HepG2 (cell line): ENCODE measurements around the gene CIDEA. TPM values are rescaled to one million over a fixed set of nuclear protein-coding genes. Genes with fewer than 3 reads are reported as not detected.

Source experiments
- ATAC-seq: fragments of 200-7000 bp; cut with Tn5 transposase; 3 replicates; pipeline ENCODE4 v1.9.1; 2020; ENCODE audit warnings: mild to moderate bottlenecking, moderate library complexity
- BruUV-seq: library from RNA; stranded (reverse); fragments of 400-500 nt; replicated peaks from 2 replicates; lab custom pipeline; 2021; lab: Mats Ljungman, UMichigan
- CTCF ChIA-PET: fragments of 300-600 bp; formaldehyde crosslinking; extraction: SDS; loops from one replicate; lab custom pipeline; 2021; ENCODE audit warnings: low total read pairs, inconsistent platforms, low intra/inter-chr PET ratio; lab: Yijun Ruan, JAX
- POLR2A ChIA-PET: fragments of 350-600 bp; sonication (Branson Sonifier 250); formaldehyde crosslinking; loops from one replicate; lab custom pipeline; 2020; ENCODE audit warnings: antibody characterized with exemption, inconsistent platforms; lab: Yijun Ruan, JAX
- DNase-seq: peaks from one replicate; pipeline ENCODE4 v3.0.0-alpha.2; 2015; ENCODE audit warnings: low spot score
- FAIRE-seq: peaks from 3 replicates; lab custom pipeline; 2011; peaks lifted over from hg19 to GRCh38; lab: Jason Lieb, UNC
- H2AFZ ChIP-seq: one replicate; pipeline ENCODE4 v1.6.1; 2011; ENCODE audit warnings: low read length, inconsistent platforms
- H3K27ac ChIP-seq: fragments of 300-600 bp; 3 replicates; pipeline ENCODE4 v1.8.0; 2011; ENCODE audit warnings: mixed run types, mild to moderate bottlenecking, mixed read lengths, low read length, inconsistent platforms; ENCODE audit not compliant: insufficient read depth; ENCODE audit errors: extremely low read length
- H3K27me3 ChIP-seq, 2 experiments: fragments of 200-600 bp in 1 of 2; 2 replicates in 1 of 2; 3 replicates in 1 of 2; pipeline versions ENCODE4 v1.6.0 to v1.8.0; 2011; ENCODE audit warnings: low read length in 2 of 2, mild to moderate bottlenecking in 2 of 2, moderate library complexity in 2 of 2, inconsistent platforms in 1 of 2; ENCODE audit not compliant: insufficient read depth in 2 of 2, control insufficient read depth in 1 of 2
- H3K36me3 ChIP-seq, 2 experiments: fragments of 200-600 bp in 1 of 2; replicated peaks in 1 of 2; 2 replicates in 1 of 2; 3 replicates in 1 of 2; pipeline versions ENCODE4 v1.5.1 to v1.8.0; 2011; ENCODE audit warnings: low read length in 2 of 2, inconsistent platforms in 1 of 2; ENCODE audit not compliant: insufficient read depth in 2 of 2, control insufficient read depth in 1 of 2
- H3K4me1 ChIP-seq: 2 replicates; pipeline ENCODE4 v1.5.1; 2012; ENCODE audit warnings: low read length, inconsistent platforms; ENCODE audit not compliant: insufficient read depth
- H3K4me2 ChIP-seq: 2 replicates; pipeline ENCODE4 v1.6.0; 2011; ENCODE audit warnings: low read depth, low read length, inconsistent platforms
- H3K4me3 ChIP-seq, 3 experiments: fragments of 200-600 bp in 1 of 3; sonication (generic), shearing (Covaris generic) in 1 of 3; replicated peaks in 1 of 3; 2 replicates each; pipeline ENCODE4 v1.5.1; 2011 to 2016; ENCODE audit warnings: low read length in 3 of 3, inconsistent platforms in 2 of 3, low read depth in 2 of 3, mild to moderate bottlenecking in 2 of 3, control low read depth in 1 of 3, mixed read lengths in 1 of 3; ENCODE audit not compliant: insufficient read depth in 1 of 3
- H3K79me2 ChIP-seq: one replicate; pipeline ENCODE4 v1.6.1; 2011; ENCODE audit warnings: low read length, inconsistent platforms; ENCODE audit not compliant: insufficient read depth
- H3K9ac ChIP-seq: 2 replicates; pipeline ENCODE4 v1.6.0; 2011; ENCODE audit warnings: mild to moderate bottlenecking, low read depth, low read length, inconsistent platforms; ENCODE audit not compliant: insufficient read depth
- H3K9me3 ChIP-seq: 2 replicates; pipeline ENCODE4 v1.5.1; 2012; ENCODE audit warnings: mild to moderate bottlenecking, low read length
- H4K20me1 ChIP-seq: 2 replicates; pipeline ENCODE4 v1.6.0; 2011; ENCODE audit warnings: inconsistent platforms, mild to moderate bottlenecking, low read length, moderate library complexity; ENCODE audit not compliant: insufficient read depth
- GABPB1 ChIP-seq: IDR thresholded peaks from 2 replicates; pipeline ENCODE4 v1.6.1; 2016; ENCODE audit warnings: mild to moderate bottlenecking, missing genetic modification reagents, moderate library complexity, missing compliant biosample characterization
- ZBTB33 ChIP-seq: sonication (generic); formaldehyde crosslinking; IDR thresholded peaks from 2 replicates; pipeline ENCODE4 v1.4.0; 2020; ENCODE audit warnings: missing genetic modification reagents
- ZFP91 ChIP-seq: sonication (generic); formaldehyde crosslinking; IDR thresholded peaks from 2 replicates; pipeline ENCODE4 v1.9.0; 2022; ENCODE audit warnings: missing genetic modification reagents, mild to moderate bottlenecking, borderline replicate concordance
- WGBS: methylation state at CpG from one replicate; pipeline ENCODE4 v1.1.6; 2017; ENCODE audit warnings: low lambda C conversion rate; 5-methylcytosine and 5-hydroxymethylcytosine counted together
- in situ Hi-C: cut with HindIII; loops from 2 replicates; pipeline ENCODE4 v1.10.0; 2017; ENCODE audit warnings: low pct_unique_long_range_greater_than_20kb; ENCODE audit not compliant: extremely low pct_ligation_motif_present
- intact Hi-C: fragments of 100-400 bp; cut with micrococcal nuclease; formaldehyde crosslinking; loops from one replicate; pipeline ENCODE4 v1.10.0; 2022; ENCODE audit not compliant: unreplicated experiment
- polyA plus RNA-seq, 8 experiments: library from polyadenylated mRNA; depleted of rRNA in 3 of 8; stranded (reverse) in 7 of 8; unstranded in 1 of 8; fragments of >200 nt; fragmentation: Illumina TruSeq in 4 of 8; extraction: Trizol in 4 of 8; gene quantifications; 2 replicates each; pipeline versions ENCODE4 v1.2.1 to v1.2.3, GENCODE V29; 2011 to 2016; ENCODE audit warnings: low read depth in 4 of 8, missing spikeins in 1 of 8, mixed read lengths in 1 of 8; ENCODE audit not compliant: insufficient read depth in 1 of 8
- total RNA-seq, 5 experiments: library from RNA; depleted of rRNA; stranded (reverse); fragments of >200 nt; fragmentation: Illumina TruSeq; extraction: Trizol; gene quantifications; 2 replicates each; pipeline ENCODE4 v1.2.3, GENCODE V29; 2016; ENCODE audit warnings: low read depth in 1 of 5

Gene CIDEA
- total and polyA plus RNA-seq, 2 of the 13 experiments (the other 11 are each of a cell fraction or from before 2014, with no cell fraction given) = not detected

GRCh38 chr18:12325726-12326245, 71.6 kb downstream of the CIDEA start:
- no peak overlapping the region for H2AFZ ChIP-seq
- 0 out of 2 replicates have a peak, but pooled peaks have one; percentile 13 for TF ChIP-seq ZFP91 (CRISPR knock-in tag)
- 0 out of 2 replicates have a peak, but pooled peaks have one; percentile 2 for TF ChIP-seq ZBTB33 (CRISPR knock-in tag)
- no peak for TF ChIP-seq GABPB1 (CRISPR knock-in tag)
- H3K4me2 ChIP-seq = no peak overlapping the region
- H3K9me3 ChIP-seq = no peaks in the 10 kb centered on the region
- no TSS peak for BruUV-seq
- H3K36me3 ChIP-seq = peaks cover 16 to 51% of the 10 kb centered on the region in 2 experiments; a peak in 4 of 5 replicates
- no peak overlapping the region for H3K9ac ChIP-seq
- DNase-seq (no peak), ATAC-seq (no peak), FAIRE-seq (no peak)
- H3K4me3 ChIP-seq = no peak overlapping the region
- intact Hi-C loops (loop anchor here (5.0 kb wide), 1 partner anchor 332 kb away; the partner anchor contains the start of gene SPIRE1), in situ Hi-C loops (no loop called here)
- no peak overlapping the region for H3K27ac ChIP-seq
- no peaks in the 10 kb centered on the region; the same call in 1 of the 2 replicates for H3K4me1 ChIP-seq
- no peaks in the 10 kb centered on the region for H3K27me3 ChIP-seq
- no peaks in the 10 kb centered on the region for H3K79me2 ChIP-seq
- WGBS = 96% methylated on average over 29 of the region's 29 CpGs
- peaks cover 14% of the 10 kb centered on the region; the same call in 1 of the 2 replicates for H4K20me1 ChIP-seq
- POLR2A ChIA-PET = no interaction called here
- CTCF ChIA-PET = no interaction called here
